ENCODE measurements around the gene TOMM40.
"Not testable (repeated sequence)": the region's sequence is repeated elsewhere in the genome, so short reads cannot be mapped to it uniquely, and the experiment has no call there.

Gene TOMM40

DNA sequence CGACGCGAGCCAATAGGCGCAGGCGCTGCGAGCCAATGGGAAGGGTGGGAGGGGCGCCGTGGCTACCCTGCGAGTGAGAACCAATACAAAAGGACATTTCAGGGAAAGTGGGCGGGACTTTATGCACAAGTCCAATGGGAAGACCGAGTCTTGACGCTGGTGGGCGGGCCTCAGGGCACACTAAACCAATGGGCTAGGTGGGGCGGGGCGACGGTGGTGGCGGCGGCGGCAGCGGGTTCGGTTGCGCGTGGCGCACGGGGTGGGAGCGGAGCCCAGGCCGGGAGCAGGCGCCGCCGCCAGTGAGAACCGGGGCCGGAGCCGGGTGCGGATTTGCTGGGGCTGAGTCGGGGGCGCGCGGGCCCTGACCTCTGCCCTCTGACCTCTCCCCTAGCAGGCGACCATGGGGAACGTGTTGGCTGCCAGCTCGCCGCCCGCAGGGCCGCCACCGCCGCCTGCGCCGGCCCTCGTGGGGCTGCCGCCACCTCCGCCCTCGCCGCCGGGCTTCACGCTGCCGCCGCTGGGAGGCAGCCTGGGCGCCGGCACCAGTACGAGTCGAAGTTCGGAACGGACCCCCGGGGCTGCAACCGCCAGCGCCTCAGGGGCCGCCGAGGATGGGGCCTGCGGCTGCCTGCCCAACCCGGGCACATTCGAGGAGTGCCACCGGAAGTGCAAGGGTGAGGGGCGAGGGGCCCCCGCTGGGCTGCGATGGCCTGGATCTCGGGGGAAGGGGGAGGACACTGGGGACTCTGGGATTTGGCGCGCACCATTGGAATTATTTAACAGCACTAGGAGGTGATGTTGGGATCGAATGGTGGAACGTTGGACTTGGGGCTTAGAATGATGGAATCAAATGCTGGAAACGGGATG is at the start of gene TOMM40:
TOMM40 (plus strand) TSS at position 239 of the 867 bp plus-strand sequence; CDS start at position 401, 162 bp downstream.
- DNase-seq (ENCODE audit: low spot score), result no peak

DNA sequence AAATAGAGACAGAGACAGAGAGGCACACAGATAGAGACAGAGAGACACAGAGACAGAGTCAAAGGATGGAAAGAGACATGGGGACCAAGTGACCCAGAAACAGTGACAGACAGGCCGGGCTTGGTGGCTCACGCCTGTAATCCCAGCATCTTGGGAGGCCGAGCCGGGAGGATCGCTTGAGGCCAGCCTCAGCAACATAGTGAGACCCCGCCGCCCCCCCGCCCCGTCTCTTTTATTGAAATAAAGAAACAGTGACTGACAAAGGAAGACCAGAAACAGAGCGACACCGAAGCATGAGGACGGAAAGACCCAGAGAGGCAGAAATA is 45.8 kb upstream of the TOMM40 start:
- no peak for DNase-seq (ENCODE audit: low spot score)

- peak; percentile 76 for DNase-seq (ENCODE audit: low spot score)
Measured at GRCh38 chr19:44845612-44846454, 45.2 kb upstream of the TOMM40 start, which contains the start of gene NECTIN2. NECTIN2 (plus strand) TSS chr19:44846297; CDS start chr19:44846526, 229 bp downstream.

DNA sequence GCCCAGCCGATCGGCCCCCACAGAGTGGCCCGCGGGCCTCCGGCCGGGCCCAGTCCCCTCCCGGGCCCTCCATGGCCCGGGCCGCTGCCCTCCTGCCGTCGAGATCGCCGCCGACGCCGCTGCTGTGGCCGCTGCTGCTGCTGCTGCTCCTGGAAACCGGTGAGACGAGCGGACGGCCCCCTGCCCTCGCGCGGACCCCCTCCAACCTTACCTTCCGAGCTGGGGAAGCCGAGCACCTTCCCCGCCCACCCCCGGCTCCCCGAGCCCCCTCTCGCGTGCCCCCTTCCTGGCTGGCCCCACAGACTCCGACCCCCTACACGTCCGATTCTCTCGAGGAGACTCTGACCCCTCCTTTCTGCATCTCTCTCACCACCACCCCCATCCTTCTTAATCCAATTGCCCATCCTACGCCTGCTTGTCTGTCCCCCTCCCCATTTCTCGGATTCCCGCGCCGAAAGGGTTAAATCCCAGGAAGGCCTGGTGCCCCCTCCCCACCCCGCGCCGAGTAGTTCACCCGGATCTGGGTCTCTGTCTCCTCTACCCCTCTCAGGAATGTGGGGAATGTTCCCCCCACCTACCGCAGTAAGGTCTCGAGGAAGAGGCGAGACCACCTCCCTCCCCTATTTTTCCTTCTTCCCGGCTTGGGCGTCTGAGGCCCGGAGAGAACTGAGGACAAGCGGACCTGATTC is 44.5 kb upstream of the TOMM40 start:
- DNase-seq (ENCODE audit: low spot score), result no peak

- peak; percentile 15 for DNase-seq (ENCODE audit: low spot score)
Measured at GRCh38 chr19:44847144-44848035, 43.7 kb upstream of the TOMM40 start.

DNA sequence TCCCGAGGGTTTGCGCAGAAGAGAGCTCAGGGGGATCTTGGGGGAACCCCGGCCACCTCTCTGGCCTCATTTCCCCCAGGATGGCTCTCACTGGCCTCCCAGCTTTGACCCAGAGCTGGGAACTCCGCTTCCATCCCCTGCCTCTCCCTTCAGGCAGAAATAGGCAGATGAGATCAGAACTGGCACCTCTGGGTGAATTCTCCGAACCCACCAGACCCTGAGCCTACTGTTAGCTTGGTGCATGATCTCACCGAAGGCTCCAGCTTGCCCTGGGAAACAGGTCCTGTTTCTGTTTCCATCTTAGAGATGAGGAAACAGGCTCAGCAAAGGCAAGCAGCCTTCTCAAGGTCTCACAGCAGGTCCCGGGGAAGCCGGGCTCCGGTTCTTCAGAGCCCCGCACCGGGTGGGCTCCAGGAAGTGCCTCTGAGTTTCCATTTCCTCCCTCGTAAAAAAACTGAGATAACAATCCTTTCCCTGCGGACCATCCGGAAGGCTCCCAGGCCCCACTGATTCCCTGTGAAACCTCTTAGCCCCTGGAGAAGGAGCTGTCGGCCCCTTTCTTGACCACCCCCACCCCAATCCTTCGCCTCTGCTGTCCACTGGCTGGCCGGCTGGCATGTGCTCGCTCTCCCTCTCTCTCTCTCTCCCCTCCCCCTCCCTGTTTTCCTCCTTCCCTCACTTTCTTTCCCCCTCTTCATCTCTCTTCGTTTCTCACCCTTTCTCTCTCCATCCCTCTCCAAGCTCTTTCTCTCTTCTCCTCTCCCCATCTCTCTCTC is 42.8 kb upstream of the TOMM40 start:
- DNase-seq (ENCODE audit: low spot score), result no peak

DNA sequence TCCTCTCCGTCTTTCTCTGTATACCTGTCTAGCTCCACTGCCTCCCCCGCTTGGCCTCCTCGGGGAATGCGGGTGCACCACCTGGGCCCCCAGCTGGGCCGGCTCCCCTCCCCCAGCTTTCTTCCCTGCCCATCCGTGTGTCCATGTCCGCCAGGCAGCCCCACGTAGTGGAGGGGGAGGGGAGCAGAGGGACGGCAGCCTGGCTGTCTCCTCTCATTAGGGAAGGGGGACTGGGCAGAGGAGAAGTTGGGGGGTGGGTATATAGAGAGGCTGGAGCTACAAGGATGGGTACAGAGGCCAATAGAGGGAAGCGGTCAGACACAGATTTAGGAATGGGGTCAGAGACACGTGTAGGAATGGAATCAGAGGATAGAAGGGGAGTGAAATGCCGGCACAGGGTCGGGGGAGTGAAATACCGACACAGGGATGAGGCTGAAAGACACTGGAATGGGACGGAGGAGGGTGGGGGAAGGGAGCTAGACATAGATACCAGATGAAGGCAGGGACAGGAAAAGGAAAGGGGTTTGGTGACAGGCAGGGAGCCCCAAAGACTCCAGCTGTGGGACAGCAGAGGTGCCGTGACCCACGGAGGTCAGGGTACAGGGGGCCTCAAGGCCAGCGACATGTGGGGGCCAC is 42.1 kb upstream of the TOMM40 start:
- no peak for DNase-seq (ENCODE audit: low spot score)

DNA sequence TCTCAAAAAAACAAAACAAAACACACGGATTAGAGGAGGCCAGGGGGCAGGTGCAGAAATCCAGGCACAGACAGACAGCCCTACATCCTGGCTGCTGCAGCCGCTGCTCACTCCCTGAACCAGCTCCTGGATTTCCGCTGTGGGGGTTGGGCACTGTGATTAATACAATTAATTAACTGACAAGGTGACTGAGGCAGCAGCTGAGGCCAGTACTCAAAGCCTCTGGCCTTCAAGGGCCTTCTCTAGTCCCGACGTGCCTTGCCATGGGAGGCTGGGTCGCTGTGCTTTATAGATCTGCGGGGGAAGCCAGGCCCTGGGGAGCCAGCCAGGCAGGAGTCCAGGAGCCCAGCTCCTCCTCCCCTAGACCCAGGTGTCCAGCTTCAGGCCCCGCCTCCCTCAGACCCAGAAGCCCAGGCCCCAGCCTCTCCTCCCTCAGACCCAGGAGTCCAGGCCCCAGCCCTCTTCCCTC is 40.4 kb upstream of the TOMM40 start:
- no peak for DNase-seq (ENCODE audit: low spot score)

- no peak for DNase-seq (ENCODE audit: low spot score)
Measured at GRCh38 chr19:44851427-44851826, 39.6 kb upstream of the TOMM40 start.

DNA sequence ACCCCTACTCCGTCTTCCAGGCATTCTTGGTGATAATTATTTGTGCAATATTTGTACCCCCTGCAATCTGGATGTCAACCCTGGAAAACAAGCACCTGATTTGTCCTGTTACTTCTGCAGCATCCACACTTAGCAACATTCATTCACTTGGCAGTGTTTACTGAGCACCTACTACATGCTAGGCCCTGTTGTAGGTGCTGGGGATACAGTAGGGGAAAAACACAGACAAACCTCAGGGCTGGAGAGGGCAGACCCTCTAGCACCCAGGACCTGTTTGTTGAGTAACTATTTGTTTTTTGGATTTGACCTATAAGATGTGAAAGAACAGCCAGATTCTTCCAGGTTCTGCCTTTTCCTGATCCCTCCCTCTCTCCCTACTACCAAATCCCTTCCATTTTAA is 35.4 kb upstream of the TOMM40 start:
- no peak for DNase-seq (ENCODE audit: low spot score)

GRCh38 chr19:44856421-44857083 is 34.5 kb upstream of the TOMM40 start:
- DNase-seq (ENCODE audit: low spot score), result peak; percentile 35

- DNase-seq (ENCODE audit: low spot score), result no peak
Measured at GRCh38 chr19:44857837-44858236, 33.2 kb upstream of the TOMM40 start.

DNA sequence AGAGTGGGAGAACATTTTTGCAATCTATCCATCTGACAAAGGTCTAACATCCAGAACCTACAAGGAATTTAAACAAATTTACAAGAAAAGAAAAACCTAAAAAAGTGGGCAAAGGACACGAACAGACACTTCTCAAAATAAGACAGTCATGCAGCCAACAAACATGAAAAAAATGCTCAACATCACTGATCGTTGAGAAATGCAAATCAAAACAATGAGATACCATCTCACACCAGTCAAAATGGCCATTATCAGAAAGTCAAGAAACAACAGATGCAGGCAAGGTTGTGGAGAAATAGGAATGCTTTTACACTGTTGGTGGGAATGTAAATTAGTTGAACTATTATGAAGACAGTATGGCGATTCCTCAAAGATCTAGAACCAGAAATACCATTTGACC is 29.5 kb upstream of the TOMM40 start:
- not testable (repeated sequence) for DNase-seq (ENCODE audit: low spot score)

DNA sequence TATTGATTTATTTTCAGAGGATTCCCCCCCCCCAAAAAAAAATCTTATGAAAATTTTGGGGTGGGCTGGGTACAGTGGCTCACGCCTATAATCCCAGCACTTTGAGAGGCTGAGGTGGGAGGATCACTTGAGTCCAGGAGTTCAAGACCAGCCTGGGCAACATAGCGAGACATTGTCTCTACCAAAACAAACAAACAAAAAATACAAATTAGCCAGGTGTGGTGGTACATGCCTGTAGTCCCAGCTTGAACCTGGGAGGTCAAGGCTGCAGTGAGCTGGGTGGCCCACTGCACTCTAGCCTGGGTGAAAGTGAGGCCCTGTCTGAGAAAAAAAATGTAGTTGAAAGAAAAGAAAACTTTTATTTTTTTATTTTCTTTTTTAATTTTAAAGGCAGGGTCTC is 27.1 kb upstream of the TOMM40 start:
- no peak for DNase-seq (ENCODE audit: low spot score)

DNA sequence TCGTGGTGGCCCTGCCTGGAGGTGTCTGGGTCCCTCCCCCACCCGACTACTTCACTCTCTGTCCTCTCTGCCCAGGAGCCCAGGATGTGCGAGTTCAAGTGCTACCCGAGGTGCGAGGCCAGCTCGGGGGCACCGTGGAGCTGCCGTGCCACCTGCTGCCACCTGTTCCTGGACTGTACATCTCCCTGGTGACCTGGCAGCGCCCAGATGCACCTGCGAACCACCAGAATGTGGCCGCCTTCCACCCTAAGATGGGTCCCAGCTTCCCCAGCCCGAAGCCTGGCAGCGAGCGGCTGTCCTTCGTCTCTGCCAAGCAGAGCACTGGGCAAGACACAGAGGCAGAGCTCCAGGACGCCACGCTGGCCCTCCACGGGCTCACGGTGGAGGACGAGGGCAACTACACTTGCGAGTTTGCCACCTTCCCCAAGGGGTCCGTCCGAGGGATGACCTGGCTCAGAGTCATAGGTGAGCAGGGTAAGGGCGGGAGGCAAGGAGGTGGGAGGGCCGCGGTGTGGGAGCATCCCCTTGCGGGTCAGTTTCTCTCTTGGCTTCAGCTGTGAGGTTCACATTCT is 25.8 kb upstream of the TOMM40 start:
- DNase-seq (ENCODE audit: low spot score), result no peak

DNA sequence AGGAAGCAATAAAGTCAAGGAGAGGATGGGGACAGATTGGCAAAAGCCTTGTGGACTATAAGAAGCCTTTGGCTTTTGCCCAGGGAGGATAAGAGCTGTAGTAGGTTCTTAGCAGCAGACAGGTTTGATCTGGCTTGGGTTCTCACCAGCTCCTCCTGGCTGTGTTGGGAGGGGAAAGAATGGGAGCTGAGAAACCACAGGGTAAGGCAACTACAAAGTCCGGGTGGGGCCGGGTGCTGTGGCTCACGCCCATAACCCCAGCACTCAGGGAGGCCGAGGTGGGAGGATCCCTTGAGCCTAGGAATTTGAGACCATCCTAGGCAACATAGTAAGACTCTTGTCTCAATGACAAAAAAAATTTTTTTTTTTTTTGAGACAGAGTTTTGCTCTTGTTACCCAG is 24.4 kb upstream of the TOMM40 start:
- DNase-seq (ENCODE audit: low spot score), result no peak

DNA sequence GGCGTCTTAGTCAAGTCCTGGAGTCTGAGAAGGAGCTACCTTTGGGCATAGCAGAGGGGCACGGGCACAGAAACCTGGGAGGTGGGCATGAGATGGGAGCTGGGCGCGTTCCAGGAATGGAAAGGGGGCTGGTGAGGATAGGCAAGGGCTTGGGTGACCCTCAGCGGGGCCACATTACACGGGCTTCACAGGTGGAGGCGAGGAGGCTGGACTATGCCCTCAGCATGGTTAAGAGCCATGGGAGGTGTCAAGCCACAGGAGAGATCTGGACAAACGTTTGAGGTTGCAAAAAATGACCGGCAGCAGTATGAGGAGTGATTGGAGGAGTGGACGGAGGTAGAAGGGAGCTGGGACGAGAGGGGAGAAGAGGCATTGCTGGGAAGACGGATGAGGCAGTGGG is 23.5 kb upstream of the TOMM40 start:
- no peak for DNase-seq (ENCODE audit: low spot score)

DNA sequence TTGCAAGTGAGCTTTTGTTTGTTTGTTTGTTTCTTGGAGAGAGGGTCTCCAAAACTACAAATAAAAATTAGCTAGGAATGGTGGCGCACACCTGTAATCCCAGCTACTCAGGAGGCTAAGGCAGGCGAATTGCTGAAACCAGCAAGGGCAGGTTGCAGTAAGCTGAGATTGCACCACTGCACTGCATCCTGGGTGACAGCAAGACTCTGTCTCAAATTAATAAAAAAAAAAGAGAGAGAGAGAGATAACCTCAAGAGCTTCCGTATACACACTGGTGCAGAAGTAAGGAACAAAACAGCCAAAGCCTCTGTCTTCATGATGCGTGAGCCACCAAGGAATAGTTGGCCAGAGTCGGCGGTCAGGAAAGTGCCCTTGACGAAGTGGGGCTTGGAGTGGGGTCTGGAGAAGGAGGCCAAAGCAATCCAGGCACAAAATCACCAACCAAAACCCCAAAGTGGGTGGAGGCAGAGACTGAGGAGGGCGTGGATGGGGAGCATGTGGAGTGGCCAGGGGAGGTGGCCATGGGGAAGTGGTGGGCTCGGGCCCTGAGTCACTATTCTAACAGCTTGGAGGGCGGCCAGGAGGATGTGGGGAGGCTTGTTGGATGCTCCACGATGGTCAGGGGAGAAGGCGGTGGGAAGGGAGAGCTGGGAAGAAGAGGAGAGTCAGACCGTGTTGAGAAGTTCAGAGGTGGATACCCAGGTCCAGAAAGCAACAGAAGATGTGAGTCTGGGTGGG is 21.2 kb upstream of the TOMM40 start:
- peak; percentile 16 for DNase-seq (ENCODE audit: low spot score)

Measured in globus pallidus (tissue), 1 donor.